HG03432 (cell line): ENCODE data around the gene S100B.

Source experiments
- ATAC-seq: cut with Tn5 transposase; IDR thresholded peaks from one replicate; pipeline ENCODE4 v1.9.1; 2021; ENCODE audit warnings: mild to moderate bottlenecking, moderate library complexity; ENCODE audit not compliant: unreplicated experiment

S100B gene

GRCh38 chr21:46562472-46562871 is 42.4 kb downstream of the S100B start:
- no peak for ATAC-seq

DNA sequence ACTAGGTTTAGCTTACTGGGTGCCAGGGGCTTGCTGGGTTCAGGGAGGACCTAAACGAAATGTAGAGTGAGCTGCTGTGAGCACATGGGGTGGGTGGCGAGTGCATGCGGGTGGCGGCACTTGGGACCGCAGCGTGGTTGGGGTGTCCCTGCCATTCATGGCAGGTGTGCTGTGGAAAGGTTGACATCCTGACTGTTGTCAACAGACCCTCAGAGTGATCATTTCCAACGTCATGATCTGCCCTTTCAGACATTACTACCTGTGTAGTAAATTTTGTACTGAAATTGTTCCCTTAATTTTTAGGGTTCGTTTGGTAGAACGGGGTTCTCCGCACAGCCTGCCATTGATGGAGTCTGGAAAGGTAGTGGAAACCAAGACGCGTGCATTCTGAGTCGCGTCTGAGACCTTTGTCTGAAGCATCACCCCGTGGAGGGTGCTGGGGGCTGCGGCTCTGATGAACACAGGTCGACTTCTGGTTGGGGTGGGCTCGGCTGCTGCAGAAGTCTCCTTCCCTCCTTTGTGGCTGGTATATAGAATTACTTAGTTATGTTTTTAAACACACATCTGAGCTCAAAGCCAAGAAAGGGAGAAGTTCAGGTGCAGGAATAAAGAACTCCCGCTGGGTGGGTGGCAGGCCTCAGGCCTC is 43.3 kb downstream of the S100B start:
- no peak for ATAC-seq

DNA sequence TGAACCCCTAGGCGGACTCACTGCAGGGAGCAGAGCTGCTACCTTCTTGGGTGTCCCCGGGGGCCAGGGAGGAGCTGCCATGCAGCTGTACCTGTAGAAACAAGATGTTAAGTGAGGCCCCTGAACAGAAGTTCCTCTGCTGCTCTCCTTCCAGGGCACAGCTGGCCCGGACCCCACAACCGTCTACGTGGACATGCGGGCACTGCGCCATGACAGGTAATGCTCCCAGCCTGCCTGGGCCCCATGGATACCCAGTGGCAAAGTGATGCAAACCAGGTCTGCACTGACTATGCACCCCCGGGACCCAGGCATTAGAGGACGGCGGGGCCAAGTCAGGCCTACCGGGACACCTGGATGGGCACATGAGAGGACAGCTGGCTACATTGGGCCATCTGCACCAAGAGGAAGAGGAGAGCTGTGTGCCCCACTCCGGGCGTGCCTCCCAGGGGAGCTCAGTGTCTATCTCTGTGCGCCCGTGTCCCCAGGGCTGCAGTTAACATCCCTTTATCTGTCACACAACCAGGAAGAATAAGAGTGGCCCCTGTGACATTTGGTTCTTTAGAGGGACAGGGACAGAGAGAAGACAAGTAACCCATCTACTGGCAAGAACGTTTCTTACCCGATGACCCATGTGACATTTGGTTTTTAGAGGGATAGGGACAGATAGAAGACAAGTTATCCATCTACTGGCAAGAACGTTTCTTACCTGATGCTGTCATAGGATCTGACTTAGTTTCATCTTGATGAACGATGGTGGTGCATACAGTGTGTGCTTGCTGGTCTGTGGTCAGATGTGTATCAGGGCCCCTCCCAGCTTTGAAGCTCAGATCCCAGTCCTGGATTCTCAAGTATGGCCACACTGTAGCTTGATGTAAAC is 44.1 kb downstream of the S100B start:
- ATAC-seq, result no peak

DNA sequence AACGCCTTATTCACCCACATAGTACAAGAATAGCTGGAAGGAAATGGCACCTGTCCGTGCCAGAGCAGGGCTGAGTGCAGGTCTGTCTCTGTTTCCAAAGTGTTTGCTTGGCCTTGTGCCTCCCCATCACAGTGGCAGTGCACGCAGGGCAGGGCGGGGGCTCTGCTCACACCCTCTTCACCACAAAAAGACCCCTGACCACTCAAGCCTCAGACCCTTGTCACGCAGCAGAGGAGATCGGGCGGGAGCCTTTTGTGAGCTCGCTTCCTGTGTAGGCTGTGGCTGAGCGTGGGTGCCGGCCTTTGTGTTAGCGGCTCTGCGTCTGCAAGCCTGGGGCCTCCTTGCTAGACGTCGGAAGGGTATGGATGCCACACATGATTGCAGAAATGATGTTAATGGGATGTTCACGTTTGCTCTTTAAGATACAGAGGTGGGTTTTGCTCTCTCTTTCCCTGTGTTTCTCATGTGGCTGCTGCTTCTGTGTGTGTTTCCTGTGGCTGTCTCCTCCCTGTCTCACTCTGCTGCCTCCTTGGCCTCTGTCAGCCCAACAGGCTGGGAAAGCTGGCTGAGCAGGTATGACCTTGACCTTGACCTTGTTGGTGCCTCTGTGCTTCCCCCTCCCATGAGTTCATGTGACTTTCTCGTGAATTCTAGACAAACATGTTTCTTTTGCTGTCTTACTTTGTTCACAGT is 45.4 kb downstream of the S100B start:
- ATAC-seq, result no peak

DNA sequence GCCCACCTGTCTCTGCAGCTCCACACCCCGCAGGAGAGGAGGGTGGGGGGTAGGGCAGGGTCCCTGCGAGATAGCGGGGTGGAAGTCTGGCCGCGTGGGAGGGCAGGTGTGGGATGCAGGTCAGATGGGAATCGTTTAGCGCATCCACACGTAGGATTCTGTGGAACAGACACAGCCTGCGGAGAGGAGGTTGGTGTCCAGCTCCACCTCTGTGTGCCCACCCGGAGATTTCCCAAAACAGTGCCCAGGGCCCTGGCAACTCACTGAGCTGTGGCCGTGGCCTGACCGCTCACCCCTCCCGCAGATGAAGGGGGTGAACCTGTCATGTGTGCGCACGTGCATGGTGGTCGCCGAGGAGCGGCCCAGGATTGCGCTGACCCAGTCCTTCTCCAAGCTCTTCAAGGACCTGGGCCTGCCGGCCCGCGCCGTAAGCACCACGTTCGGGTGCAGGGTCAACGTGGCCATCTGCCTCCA is 46.9 kb downstream of the S100B start:
- ATAC-seq, result no peak

- no peak for ATAC-seq
Observed at GRCh38 chr21:46557469-46557868, 47.4 kb downstream of the S100B start.

DNA sequence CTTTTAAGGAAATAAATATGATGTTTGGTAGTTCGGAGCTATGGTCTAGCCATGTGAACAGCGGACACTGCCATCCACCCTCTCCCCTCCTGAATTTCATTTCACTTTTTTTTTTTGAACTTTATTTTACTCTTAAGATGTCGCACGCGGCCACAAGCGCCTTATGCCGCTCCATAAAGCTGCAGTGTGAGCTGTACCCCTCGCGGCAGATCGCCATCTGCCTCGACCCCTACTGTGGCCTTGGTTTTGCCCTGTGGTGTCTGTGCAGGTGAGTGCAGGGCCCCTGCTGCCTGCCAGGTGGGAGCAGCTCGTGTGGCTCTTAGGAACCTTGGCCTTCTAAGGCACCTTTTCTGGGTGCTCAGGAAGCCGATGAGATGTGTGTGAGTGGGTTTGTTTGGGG is 48.1 kb downstream of the S100B start:
- no peak for ATAC-seq

DNA sequence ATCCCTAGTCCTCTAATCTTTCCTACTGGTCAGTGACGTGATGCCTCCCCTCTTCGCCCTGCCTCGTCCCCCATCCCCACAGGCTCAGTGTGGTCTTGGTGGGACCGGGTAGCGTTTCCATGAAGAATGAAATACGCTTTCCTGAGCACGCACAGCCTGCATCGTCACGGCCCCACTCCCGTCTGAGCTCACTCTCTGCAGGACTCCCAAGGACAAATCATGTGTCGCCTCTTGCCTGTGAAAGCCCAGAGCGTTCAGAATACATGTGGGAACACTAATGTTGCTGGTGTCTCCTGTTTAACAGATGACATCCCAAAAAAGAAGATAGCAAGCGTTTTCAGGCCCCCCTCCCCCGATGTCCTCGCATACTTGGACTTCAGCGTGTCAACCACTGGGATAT is 49.2 kb downstream of the S100B start:
- no peak for ATAC-seq

DNA sequence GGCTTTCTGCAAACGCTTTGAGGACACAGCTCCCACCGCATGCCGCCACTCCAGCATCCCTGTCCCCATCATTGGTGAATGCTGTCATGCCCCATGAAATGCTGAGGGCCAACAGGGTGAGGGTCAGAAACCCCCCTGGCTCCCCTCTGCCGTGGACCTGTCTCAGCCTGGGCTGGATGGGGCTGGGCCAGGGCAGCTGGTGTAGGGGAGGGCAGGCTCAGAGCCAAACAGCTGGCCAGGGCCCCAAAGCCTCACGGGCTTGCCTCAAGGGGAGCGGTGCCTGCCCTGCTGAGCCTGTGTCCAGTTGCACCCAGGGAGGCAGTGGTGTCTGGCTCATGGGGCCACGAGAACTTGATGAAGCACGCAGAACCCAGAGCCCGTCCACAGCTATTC is 49.7 kb downstream of the S100B start:
- ATAC-seq, result no peak

DNA sequence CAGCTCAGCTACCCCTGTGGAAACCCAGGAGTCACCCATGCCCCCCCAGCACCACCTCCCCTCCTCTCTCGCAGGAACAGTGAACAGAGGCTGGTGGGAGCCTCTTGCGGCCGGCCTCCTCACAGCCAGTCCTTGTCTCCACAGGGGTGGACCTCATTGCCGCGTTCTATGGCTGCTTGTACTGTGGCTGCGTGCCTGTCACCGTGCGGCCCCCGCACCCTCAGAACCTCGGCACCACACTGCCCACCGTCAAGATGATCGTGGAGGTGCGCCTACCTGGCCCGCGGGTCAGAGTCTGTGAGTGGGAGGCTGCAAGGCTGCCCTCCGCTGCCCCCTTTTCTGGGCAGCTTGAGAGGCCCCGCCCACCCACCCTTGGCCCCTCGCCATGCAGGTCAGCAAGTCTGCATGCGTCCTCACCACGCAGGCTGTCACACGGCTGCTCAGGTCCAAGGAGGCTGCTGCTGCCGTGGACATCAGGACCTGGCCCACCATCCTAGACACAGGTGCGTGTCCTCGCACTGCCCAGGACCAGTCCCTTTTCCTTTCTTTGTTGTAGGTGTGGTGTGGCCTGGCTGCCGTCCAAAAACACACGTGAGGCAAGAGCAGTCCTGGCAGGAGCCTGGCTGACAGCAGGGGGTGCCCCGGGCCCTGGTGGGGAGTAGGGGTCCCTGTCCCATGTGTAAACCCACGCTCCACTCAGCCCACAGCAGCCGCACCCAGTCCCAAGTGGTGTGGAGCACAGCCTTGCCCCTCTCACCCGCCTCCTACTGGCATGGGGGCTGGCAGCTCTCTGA is 50.3 kb downstream of the S100B start:
- no peak for ATAC-seq

DNA sequence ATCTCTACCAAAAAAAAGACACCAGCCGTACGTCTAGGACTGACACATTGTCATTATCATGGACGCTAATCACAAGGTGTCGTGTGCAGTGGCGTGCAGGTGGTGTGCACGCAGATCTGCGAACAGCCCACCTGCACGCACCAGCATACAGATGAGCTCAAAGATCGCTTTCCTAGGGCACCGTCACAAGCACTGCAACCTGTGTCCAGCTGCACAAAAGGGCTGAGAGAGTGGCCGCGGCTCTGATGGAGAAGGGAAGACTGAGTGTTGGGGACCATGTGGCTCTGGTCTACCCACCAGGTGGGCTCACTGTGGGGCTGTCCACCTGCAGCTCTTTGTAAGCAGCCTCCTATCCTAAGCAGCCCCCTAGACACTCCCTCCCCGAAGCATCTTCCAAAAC is 50.9 kb downstream of the S100B start:
- ATAC-seq, result no peak

DNA sequence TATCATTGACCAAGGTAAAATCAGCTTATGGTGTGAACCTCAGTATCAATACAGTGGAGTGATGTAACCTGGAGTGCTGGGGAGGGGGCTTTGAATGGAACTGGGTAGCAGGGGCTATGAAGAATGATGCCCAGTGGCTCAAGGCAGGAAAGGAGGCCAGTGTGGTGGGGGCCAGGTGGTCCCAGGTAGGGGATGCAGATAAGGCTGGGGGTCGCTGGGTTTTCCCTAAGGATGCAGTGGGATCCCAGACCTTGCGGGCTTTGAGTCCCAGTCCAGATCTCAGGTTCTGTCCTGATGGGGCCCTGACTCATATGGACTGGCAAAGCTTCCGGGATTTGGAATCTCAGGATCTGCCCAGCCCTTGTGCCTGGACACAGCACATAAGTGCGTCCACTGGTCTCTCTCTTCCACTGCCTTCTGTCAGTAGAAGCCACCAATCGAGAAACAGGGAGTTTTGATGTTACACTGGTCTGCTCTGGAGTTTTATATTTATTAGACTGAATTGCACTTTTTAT is 52.0 kb downstream of the S100B start:
- no peak for ATAC-seq

GRCh38 chr21:46552274-46552673 is 52.6 kb downstream of the S100B start:
- ATAC-seq, result no peak

GRCh38 chr21:46551636-46552241 is 53.1 kb downstream of the S100B start:
- ATAC-seq, result no peak

DNA sequence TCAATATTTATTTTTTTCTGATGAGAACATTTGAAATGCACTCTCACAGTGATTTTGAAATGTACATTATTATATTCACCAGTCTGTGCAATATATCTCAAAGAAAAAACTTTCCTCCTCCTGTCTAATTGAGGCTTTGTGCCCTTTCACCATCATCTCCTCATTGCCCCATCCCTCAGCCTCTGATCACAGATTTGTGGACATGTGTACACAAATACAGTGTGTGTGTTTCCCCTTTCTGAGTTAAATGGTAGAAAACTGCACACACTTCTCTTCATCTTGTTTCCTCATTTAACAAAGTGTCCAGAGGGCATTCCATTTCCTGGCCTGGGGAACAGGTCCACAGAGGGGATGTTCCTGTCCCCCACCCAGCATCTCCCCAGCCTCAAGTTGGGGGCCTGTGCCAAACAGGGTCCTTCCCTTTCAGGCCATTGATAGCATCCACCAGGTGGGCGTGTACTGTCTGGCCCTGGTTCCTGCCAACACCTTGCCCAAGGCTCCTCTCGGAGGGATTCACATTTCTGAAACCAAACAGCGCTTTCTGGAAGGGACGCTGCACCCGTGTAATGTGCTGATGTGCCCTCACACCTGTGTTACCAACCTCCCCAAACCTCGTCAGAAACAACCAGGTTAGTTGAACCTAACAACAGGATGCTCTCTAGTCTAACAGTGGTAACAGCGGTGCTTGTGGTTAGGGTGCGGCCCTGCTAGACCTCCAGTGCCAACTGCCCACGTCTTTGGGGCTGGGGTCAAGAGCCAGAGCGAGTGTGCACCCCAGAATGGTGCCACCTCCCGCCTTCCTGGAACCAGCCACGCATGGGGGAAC is 54.6 kb downstream of the S100B start:
- ATAC-seq, result no peak

DNA sequence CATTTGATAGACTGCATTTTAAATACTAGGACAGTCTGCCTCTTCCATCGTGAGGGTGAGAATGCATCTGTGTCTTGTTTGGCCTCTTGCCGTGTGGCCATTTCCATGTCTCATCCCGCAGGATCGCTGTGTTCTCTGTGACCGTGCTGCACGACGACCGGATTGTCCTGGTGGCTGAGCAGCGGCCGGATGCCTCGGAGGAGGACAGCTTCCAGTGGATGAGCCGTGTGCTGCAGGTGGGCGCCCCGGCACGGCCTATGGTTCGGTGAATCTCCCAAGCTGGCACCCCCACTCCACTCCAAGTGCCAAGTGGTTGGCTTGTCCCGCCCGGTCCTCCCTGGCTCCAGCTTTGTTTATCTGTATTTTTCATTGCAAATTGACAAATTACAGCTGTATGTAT is 55.2 kb downstream of the S100B start:
- ATAC-seq, result no peak
